GF-D8 (cell line): ENCODE measurements around the gene TMEM260.

Experiments used
- DNase-seq: peaks from one replicate; lab custom pipeline; 2025; lab: John Stamatoyannopoulos, UW

TMEM260 gene

GRCh38 chr14:56579345-56580220 is at the start of gene TMEM260:
Gene TMEM260, plus strand, starts transcription at chr14:56579798. Its CDS starts 117 bp downstream, at chr14:56579915.
- peak; percentile 44 for DNase-seq

- no peak for DNase-seq
Observed at GRCh38 chr14:56532546-56532945, 47.1 kb upstream of the TMEM260 start.

- no peak for DNase-seq
Observed at GRCh38 chr14:56534656-56535055, 44.9 kb upstream of the TMEM260 start.

- DNase-seq, result no peak
Observed at GRCh38 chr14:56539862-56540261, 39.7 kb upstream of the TMEM260 start.

- no peak for DNase-seq
Observed at GRCh38 chr14:56543436-56543835, 36.2 kb upstream of the TMEM260 start.

GRCh38 chr14:56549721-56550120 is 29.9 kb upstream of the TMEM260 start:
- no peak for DNase-seq

GRCh38 chr14:56552615-56553014 is 27.0 kb upstream of the TMEM260 start:
- no peak for DNase-seq

- DNase-seq, result no peak
Observed at GRCh38 chr14:56554301-56554700, 25.3 kb upstream of the TMEM260 start.

- no peak for DNase-seq
Observed at GRCh38 chr14:56555921-56556570, 23.6 kb upstream of the TMEM260 start.

GRCh38 chr14:56559182-56559581 is 20.4 kb upstream of the TMEM260 start:
- DNase-seq, result no peak

- no peak for DNase-seq
Observed at GRCh38 chr14:56561606-56562005, 18.0 kb upstream of the TMEM260 start.

- no peak for DNase-seq
Observed at GRCh38 chr14:56562883-56563282, 16.7 kb upstream of the TMEM260 start.

- DNase-seq, result no peak
Observed at GRCh38 chr14:56569174-56569573, 10.4 kb upstream of the TMEM260 start.

GRCh38 chr14:56570295-56570694 is 9.3 kb upstream of the TMEM260 start:
- no peak for DNase-seq

- DNase-seq, result no peak
Observed at GRCh38 chr14:56580221-56580711, 668 bp downstream of the TMEM260 start.

GRCh38 chr14:56581041-56581727 is 1.6 kb downstream of the TMEM260 start:
- DNase-seq, result peak; percentile 2

GRCh38 chr14:56585461-56586084 is 6.0 kb downstream of the TMEM260 start:
- no peak for DNase-seq

- no peak for DNase-seq
Observed at GRCh38 chr14:56587701-56588100, 8.1 kb downstream of the TMEM260 start.

GRCh38 chr14:56590535-56590960 is 10.9 kb downstream of the TMEM260 start:
- DNase-seq, result no peak

- no peak for DNase-seq
Observed at GRCh38 chr14:56592746-56593544, 13.3 kb downstream of the TMEM260 start.

GRCh38 chr14:56594428-56594827 is 14.8 kb downstream of the TMEM260 start:
- DNase-seq, result no peak
